Stimulated activated naive CD8-positive, alpha-beta T cell treated with anti-CD3 and anti-CD28 coated beads, Interleukin-15, Interleukin-2, amounts not matched to agents 100 ng/mL and 50 ng/mL, for 24 hours (primary cell): ENCODE data around the gene HKDC1.

Source experiments
- H3K27ac Mint-ChIP-seq: one replicate; pipeline ENCODE4 v1.8.0; 2021; ENCODE audit warnings: mild to moderate bottlenecking, mixed read lengths
- H3K27me3 Mint-ChIP-seq: one replicate; pipeline ENCODE4 v1.8.0; 2021; ENCODE audit warnings: mixed read lengths
- H3K36me3 Mint-ChIP-seq: one replicate; pipeline ENCODE4 v1.8.0; 2021; ENCODE audit warnings: low read depth, mixed read lengths
- H3K4me1 Mint-ChIP-seq: one replicate; pipeline ENCODE4 v1.8.0; 2021; ENCODE audit warnings: low read depth, mixed read lengths
- H3K4me3 Mint-ChIP-seq: one replicate; pipeline ENCODE4 v1.8.0; 2021; ENCODE audit warnings: mild to moderate bottlenecking, mixed read lengths
- H3K9me3 Mint-ChIP-seq: one replicate; pipeline ENCODE4 v1.8.0; 2021; ENCODE audit warnings: mixed read lengths

The HKDC1 gene

GRCh38 chr10:69209787-69210484 lies 10.2 kb upstream of the HKDC1 start:
- Mint-ChIP-seq H3K36me3 (peaks cover 33% of the 10 kb centered on the region), H3K4me1 (peaks cover 40% of the 10 kb centered on the region), H3K27me3 (no peaks in the 10 kb centered on the region), H3K27ac (peak overlapping the region; percentile 3), H3K9me3 (no peaks in the 10 kb centered on the region), H3K4me3 (no peak overlapping the region)

GRCh38 chr10:69211104-69211503 lies 9.0 kb upstream of the HKDC1 start:
- Mint-ChIP-seq H3K27me3 (no peaks in the 10 kb centered on the region), H3K9me3 (no peaks in the 10 kb centered on the region), H3K36me3 (peaks cover 28% of the 10 kb centered on the region), H3K4me1 (peaks cover 44% of the 10 kb centered on the region), H3K4me3 (no peak overlapping the region), H3K27ac (no peak overlapping the region)

DNA sequence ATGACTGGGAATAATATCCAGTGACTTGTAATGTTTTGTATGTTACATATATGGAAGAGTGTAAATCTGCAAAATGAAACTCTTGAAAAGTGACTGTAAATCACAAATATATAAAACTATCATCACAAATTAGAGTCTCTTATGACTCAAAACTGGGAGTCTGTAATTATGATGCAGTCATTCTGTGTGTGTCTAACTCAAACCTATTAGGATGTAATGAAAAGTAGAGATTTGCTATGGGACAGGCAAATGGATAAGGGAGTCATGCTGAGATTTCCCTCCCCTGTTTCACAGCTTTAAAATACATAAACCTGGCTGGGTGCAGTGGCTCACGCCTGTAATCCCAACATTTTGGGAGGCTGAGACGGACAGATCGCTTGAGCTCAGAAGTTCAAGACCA lies 8.6 kb upstream of the HKDC1 start:
- H3K9me3 Mint-ChIP-seq: no peaks in the 10 kb centered on the region
- H3K27me3 Mint-ChIP-seq: no peaks in the 10 kb centered on the region
- no peak overlapping the region for H3K4me3 Mint-ChIP-seq
- H3K27ac Mint-ChIP-seq: no peak overlapping the region
- peaks cover 24% of the 10 kb centered on the region for H3K36me3 Mint-ChIP-seq
- H3K4me1 Mint-ChIP-seq: peaks cover 40% of the 10 kb centered on the region

DNA sequence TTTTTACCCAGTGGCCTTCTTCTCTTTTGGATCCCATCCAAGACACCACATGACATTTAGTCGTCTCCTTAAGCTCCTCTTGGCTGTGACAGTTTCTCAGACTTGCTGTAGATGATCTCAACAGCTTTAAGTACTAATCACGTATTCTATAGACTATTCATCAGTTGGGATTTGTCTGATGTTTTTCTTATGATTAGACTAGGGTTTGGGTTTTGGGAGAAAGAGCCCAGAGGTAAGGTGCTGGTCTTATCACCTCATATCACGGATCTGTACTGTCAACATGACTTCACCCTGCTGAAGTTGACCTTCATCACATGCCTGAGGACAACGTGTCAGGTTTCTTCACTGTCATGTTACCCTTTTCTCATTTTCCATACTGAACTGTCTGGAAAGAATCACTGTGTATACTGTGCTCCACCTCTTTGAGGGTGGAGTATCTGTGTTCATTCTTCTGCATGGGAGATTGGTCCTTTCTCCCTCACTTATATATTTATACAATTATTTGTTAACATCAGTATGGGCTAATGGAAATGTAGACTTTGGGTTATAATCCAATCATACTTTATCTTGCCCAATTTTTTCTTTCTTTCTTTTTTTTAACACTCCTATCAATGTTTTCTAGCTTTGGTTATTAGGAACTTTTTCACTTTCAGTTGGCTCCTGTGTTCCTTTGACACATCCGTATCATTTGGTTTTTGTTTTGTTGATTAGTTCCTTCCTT lies 6.4 kb upstream of the HKDC1 start:
- H3K36me3 Mint-ChIP-seq: peaks cover 11% of the 10 kb centered on the region
- H3K9me3 Mint-ChIP-seq: no peaks in the 10 kb centered on the region
- no peak overlapping the region for H3K4me3 Mint-ChIP-seq
- no peak overlapping the region for H3K27ac Mint-ChIP-seq
- no peaks in the 10 kb centered on the region for H3K27me3 Mint-ChIP-seq
- peaks cover 40% of the 10 kb centered on the region for H3K4me1 Mint-ChIP-seq

DNA sequence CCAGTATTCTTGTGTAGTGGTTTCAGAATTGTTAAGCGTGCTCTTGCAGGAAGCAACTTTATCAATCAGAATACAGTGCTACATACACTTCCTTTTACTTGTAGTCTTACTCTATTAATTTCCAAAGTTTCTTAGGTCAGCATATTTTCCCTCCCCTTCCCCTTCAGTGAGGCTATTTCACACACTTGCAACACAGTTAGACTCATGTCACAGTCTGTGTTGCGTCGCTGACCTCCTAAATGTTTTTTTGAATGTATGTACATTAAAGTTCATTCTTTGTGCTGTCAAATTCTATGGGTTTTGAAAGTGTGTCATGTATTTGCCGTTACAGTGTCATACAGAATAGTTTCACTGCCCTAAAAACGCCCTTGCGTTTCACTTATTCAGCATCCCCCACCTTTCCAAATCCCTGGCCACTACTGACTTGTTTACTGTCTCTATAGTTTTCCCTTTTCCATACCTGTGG lies 5.4 kb upstream of the HKDC1 start:
- peaks cover 5% of the 10 kb centered on the region for H3K36me3 Mint-ChIP-seq
- H3K9me3 Mint-ChIP-seq: no peaks in the 10 kb centered on the region
- H3K4me1 Mint-ChIP-seq: peaks cover 36% of the 10 kb centered on the region
- no peak overlapping the region for H3K4me3 Mint-ChIP-seq
- H3K27ac Mint-ChIP-seq: peak overlapping the region; percentile 31
- H3K27me3 Mint-ChIP-seq: no peaks in the 10 kb centered on the region

DNA sequence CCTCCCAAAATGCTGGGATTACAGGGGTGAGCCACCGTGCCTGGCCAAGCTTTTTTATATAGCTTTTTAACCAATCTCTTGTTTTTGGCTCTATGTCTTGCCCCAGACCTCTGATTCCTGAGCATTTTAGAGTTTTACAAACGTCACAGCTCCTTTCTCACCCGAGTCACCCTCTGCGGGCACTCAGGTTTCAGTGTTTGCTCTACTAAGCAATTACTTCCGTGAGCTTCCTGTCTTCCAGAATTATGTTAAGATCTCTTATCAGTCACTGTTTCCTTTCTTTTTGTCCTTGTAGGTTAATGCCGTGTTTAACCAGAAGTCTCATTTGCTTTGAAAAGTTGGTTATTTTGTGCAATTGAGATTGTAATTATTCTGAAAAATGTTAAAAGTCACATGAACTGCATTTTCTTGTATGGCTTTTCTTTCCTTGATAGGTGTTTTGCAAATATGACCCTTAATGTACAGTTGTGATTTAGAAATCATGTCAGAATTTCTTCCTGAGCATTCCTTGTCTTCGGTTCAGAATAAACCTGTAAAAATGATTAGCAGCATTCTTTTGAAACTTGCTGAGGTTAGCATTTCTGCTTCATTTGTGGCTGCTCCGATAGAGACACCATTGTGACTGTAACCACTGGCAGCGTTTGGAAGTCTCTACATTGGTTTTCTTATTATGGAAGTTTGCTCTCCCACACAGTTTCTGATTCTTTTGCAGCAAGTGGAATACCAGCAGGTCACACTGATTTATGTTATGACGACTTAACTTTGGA lies 4.5 kb upstream of the HKDC1 start:
- no peak overlapping the region for H3K27ac Mint-ChIP-seq
- peak overlapping the region; percentile 11 for H3K4me3 Mint-ChIP-seq
- H3K36me3 Mint-ChIP-seq: no peaks in the 10 kb centered on the region
- H3K4me1 Mint-ChIP-seq: peaks cover 27% of the 10 kb centered on the region
- no peaks in the 10 kb centered on the region for H3K27me3 Mint-ChIP-seq
- no peaks in the 10 kb centered on the region for H3K9me3 Mint-ChIP-seq

GRCh38 chr10:69216577-69217118 lies 3.5 kb upstream of the HKDC1 start:
- Mint-ChIP-seq H3K27me3 (no peaks in the 10 kb centered on the region), H3K4me1 (peaks cover 30% of the 10 kb centered on the region), H3K27ac (no peak overlapping the region), H3K4me3 (no peak overlapping the region), H3K36me3 (no peaks in the 10 kb centered on the region), H3K9me3 (no peaks in the 10 kb centered on the region)

DNA sequence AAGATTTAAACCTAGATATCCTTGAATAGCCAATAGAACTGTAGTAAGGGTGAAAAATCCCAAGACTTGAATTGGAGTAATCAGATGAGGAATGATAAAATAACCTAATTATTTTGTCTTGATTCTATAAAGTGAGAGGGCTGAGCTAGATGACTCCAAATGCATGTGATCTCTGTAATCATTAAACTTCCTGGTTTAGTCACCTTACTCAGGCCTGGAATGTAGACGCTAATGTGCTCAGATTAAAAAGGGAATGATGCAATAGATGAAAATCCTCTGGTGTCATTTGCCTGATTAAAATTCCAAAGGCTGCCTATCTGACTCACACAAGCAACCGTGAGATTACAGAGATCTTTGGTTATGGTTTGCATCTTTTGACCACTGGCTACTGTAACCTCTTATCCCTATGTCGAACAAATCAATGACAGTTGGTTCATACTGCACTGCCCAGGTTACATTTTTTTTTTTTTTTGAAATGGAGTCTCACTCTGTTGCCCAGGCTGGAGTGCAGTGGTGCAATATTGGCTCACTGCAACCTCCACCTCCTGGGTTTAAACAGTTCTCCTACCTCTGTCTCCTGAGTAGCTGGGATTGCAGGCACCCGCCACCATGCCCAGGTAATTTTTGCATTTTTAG lies 2.9 kb upstream of the HKDC1 start:
- Mint-ChIP-seq H3K27ac (no peak overlapping the region), H3K27me3 (no peaks in the 10 kb centered on the region), H3K4me1 (peaks cover 36% of the 10 kb centered on the region), H3K4me3 (no peak overlapping the region), H3K9me3 (no peaks in the 10 kb centered on the region), H3K36me3 (no peaks in the 10 kb centered on the region)

DNA sequence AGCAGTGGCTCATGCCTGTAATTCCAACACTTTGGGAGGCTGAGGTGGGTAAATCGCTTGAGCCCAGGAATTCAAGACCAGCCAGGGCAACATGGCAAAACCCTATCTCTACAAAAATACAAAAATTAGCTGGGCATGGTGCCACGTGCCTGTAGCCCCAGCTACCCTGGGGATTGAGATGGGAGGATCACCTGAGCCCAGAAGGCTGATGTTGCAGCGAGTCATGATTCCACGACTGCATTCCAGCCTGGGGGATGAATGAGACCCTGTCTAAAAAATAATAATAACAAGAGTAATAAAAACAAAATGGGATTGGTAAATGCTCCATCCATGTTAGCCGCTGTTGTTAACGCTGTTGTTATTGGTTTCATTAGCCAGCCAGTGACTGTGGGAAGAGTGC lies 1.3 kb upstream of the HKDC1 start:
- H3K4me3 Mint-ChIP-seq: no peak overlapping the region
- H3K27ac Mint-ChIP-seq: no peak overlapping the region
- H3K4me1 Mint-ChIP-seq: peaks cover 43% of the 10 kb centered on the region
- no peaks in the 10 kb centered on the region for H3K36me3 Mint-ChIP-seq
- no peaks in the 10 kb centered on the region for H3K9me3 Mint-ChIP-seq
- no peaks in the 10 kb centered on the region for H3K27me3 Mint-ChIP-seq

GRCh38 chr10:69220507-69220906 lies 375 bp downstream of the HKDC1 start:
- Mint-ChIP-seq H3K4me1 (peaks cover 38% of the 10 kb centered on the region), H3K36me3 (no peaks in the 10 kb centered on the region), H3K9me3 (no peaks in the 10 kb centered on the region), H3K4me3 (no peak overlapping the region), H3K27me3 (no peaks in the 10 kb centered on the region), H3K27ac (no peak overlapping the region)

DNA sequence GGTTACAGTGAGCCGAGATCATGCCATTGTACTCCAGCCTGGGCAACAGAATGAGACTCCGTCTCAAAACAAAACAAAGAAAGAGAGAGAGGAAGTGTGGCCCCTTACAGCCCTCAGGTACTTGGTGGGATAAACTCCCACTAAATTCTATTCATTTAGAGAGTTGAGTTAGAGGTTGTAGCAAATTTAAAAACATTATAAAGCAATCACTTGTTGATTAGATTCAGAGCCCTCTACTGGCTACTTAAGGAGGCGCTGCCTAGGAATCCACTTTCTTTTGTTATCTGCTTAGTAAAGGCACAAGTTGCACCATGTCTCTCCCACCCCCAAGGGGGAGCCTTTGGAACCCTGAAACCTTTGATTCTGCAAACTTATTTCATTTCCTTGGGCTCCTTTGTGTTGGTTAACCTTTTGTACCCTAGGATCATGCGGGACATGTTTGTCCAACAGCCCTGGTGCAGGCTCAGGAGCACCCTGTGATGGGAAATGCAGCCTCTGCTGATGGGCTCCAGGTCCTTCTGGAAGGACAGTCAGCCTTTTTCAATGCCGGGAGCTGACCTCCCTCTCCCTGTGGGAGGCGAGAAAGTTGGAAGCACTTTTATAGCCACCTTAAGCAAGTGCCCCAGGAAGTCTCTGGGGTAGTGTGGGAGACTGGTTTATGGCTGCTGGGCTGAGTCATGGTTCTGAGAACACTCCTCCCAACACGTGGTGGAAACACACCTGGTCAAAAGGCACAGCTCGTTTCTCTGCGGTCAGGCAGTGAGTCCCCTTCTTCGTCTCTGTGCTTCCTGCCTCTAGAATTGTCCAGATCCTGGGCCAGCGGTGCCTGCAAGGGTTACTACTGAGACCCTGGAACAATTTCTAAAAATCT lies 2.3 kb downstream of the HKDC1 start:
- no peaks in the 10 kb centered on the region for H3K36me3 Mint-ChIP-seq
- no peaks in the 10 kb centered on the region for H3K27me3 Mint-ChIP-seq
- no peaks in the 10 kb centered on the region for H3K9me3 Mint-ChIP-seq
- peak overlapping the region; percentile 63 for H3K4me3 Mint-ChIP-seq
- H3K27ac Mint-ChIP-seq: peak overlapping the region; percentile 87
- peaks cover 38% of the 10 kb centered on the region for H3K4me1 Mint-ChIP-seq

DNA sequence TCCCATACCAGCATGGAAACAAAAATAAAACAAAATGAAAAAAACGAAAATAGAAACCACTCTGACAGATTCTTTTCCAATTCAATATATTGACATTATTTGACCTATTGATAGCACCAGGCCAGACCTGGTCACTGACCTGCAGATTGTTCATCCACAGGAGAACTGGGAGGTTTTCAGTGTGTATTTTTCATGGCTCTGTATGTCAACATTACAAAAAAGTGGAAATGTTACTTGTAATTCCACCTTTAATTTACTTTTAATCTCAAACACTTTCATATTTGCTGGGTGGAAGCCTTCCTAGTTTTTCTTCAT lies 2.9 kb downstream of the HKDC1 start:
- Mint-ChIP-seq H3K27ac (peak overlapping the region; percentile 87), H3K27me3 (no peaks in the 10 kb centered on the region), H3K36me3 (no peaks in the 10 kb centered on the region), H3K4me1 (peaks cover 44% of the 10 kb centered on the region), H3K9me3 (no peaks in the 10 kb centered on the region), H3K4me3 (peak overlapping the region; percentile 63)

DNA sequence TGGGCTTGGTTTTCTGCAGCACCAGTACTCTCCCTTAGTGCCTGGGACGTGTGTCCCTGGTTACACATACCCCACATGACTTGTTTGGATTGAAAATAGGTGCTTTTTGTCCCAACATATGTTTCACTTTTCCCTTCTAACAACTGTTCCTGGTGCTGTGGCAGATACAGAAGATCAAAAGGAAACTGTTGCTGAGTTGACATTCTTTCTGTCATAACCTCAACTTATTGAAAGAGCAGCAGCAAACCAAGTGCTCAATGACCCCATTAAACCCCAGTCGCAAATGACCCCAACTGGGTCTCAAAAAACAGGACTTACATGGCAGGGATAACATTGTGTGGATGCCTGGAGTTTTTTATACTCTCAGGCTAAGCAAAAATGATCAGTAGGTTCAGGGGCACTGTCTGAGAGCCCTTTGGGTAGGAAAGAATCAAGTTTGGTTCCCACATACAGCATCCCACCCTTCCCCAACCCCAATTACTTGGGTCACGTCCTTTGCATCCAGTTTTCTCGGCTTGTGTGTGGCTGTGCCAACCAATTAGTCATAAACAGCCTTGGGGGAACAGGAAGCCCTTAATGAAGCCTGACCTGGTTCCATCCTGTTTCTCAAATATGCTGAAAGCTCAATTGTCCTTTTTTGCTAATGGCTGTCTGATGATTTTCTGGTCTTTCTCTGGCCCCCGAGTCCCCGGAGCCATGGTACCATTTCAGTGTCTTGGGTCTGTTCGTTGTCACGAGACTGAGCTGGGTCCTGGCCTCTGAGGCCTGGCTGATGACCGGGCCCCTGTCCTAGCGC lies 4.9 kb downstream of the HKDC1 start:
- peaks cover 64% of the 10 kb centered on the region for H3K4me1 Mint-ChIP-seq
- no peaks in the 10 kb centered on the region for H3K9me3 Mint-ChIP-seq
- H3K27ac Mint-ChIP-seq: peak overlapping the region; percentile 64
- no peak overlapping the region for H3K4me3 Mint-ChIP-seq
- H3K27me3 Mint-ChIP-seq: no peaks in the 10 kb centered on the region
- no peaks in the 10 kb centered on the region for H3K36me3 Mint-ChIP-seq
